ENCODE measurements around the gene C2CD2L. TPM values are rescaled to one million over a fixed set of nuclear protein-coding genes. Genes with fewer than 3 reads are reported as not detected.

C2CD2L gene
- total and polyA plus RNA-seq, 3 donors from 2014 or later, result 7.8 to 12.3 (median 11.7) TPM

DNA sequence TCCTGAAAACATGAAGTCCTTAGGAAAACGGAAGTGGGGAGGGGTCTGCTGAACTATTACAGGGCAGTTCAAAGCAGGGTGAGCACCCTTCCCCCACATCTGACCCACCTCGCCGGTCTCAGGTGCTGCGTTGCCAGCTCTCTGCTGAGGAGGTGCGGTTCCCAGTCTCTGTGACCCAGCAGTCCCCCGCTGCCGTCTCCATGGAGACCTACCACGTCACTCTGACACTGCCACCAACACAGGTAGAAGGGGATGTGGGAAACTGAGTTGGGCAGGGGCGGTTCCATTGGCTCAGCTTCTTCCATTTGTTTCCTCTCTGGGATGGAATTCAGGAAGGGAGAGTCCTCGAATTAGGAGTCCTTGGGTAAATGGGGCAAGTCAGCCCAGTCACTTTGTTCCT lies 3.3 kb downstream of the C2CD2L start:
- Histone ChIP-seq H3K36me3 (ENCODE audit: low read depth, missing control alignments) (no peaks in the 10 kb centered on the region), H3K4me1 (peaks cover 12% of the 10 kb centered on the region), H3K27ac (no peak overlapping the region), H3K27me3 (no peaks in the 10 kb centered on the region), H3K9me3 (no peaks in the 10 kb centered on the region), H3K4me3 (no peak overlapping the region)
- intact Hi-C loops (cut with DNase I; ENCODE audit: low total_unique reads), result no loop called here
- no peak for DNase-seq
- WGBS, 2 donors, result 86 to 91% methylated on average over 10 of the region's 10 CpGs
- TF ChIP-seq POLR2A (IDR thresholded peaks at IDR 0.05), result no peak
- TF ChIP-seq, protein P1, sequence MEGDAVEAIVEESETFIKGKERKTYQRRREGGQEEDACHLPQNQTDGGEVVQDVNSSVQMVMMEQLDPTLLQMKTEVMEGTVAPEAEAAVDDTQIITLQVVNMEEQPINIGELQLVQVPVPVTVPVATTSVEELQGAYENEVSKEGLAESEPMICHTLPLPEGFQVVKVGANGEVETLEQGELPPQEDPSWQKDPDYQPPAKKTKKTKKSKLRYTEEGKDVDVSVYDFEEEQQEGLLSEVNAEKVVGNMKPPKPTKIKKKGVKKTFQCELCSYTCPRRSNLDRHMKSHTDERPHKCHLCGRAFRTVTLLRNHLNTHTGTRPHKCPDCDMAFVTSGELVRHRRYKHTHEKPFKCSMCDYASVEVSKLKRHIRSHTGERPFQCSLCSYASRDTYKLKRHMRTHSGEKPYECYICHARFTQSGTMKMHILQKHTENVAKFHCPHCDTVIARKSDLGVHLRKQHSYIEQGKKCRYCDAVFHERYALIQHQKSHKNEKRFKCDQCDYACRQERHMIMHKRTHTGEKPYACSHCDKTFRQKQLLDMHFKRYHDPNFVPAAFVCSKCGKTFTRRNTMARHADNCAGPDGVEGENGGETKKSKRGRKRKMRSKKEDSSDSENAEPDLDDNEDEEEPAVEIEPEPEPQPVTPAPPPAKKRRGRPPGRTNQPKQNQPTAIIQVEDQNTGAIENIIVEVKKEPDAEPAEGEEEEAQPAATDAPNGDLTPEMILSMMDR (IDR thresholded peaks at IDR 0.05), result no peak

DNA sequence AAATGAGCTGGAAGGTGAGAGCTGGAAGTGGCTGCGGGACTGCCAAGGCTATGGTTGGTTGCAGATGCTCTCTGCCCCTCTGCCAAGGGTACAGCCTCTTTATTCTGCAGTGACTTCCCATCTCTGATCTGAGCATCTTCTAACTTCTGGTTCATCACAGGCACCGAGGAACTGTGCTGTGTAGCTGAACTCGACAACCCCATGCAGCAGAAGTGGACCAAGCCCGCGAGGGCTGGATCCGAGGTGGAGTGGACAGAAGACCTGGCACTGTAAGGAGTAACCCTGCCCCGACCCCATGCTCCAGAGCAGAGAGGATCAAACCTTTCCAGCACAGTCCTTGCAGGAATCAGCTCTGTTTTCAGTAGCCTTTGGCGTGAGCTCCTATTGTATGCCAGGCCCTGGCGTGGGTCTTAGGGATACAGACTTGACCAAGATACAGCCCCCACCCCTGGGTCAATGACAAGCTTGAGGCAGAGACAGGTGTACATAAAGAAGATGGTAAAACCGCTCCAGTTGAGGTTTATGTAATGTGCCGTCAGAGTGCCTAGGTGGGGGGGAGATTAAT lies 4.3 kb downstream of the C2CD2L start:
- H3K9me3 ChIP-seq, result no peaks in the 10 kb centered on the region
- H3K27ac ChIP-seq, result no peak overlapping the region
- intact Hi-C loops (cut with DNase I; ENCODE audit: low total_unique reads), result no loop called here
- no peak for DNase-seq
- 90 to 92% methylated on average over 10 to 11 of the region's 11 CpGs for WGBS, 2 donors
- TF ChIP-seq, protein P1 (IDR thresholded peaks at IDR 0.05), result no peak
- no peak for TF ChIP-seq POLR2A (IDR thresholded peaks at IDR 0.05)
- H3K36me3 ChIP-seq (ENCODE audit: low read depth, missing control alignments), result no peaks in the 10 kb centered on the region
- peaks cover 5% of the 10 kb centered on the region for H3K4me1 ChIP-seq
- no peaks in the 10 kb centered on the region for H3K27me3 ChIP-seq
- H3K4me3 ChIP-seq, result no peak overlapping the region

DNA sequence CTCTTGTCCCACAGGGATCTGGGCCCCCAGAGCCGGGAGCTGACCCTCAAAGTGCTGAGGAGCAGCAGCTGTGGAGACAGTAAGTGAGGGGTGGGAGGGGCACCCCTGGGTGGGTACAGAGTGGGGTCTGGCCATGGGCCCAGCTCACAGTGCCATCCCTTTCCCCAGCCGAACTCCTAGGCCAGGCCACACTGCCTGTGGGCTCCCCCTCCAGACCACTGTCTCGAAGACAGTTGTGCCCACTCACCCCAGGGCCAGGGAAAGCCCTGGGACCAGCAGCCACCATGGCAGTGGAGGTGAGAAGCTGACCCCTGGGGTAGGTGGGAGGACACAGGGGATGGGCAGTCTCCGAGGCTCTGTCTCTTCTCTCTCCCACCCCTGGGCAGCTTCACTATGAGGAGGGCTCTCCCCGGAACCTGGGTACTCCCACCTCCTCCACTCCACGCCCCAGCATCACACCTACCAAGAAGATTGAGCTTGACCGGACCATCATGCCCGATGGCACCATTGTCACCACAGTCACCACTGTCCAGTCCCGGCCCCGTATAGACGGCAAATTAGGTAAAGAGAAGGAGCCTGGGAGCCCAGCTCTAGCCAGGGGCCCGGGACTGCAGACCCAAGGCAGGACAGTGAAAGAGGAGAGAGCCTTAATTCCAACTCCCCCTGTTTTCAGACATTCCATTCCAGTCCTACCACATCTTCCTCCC lies 5.3 kb downstream of the C2CD2L start:
- H3K27ac ChIP-seq, result no peak overlapping the region
- no peak overlapping the region for H3K4me3 ChIP-seq
- intact Hi-C loops (cut with DNase I; ENCODE audit: low total_unique reads), result no loop called here
- no peak for TF ChIP-seq POLR2A (IDR thresholded peaks at IDR 0.05)
- TF ChIP-seq, protein P1 (IDR thresholded peaks at IDR 0.05), result no peak
- no peaks in the 10 kb centered on the region for H3K36me3 ChIP-seq (ENCODE audit: low read depth, missing control alignments)
- H3K4me1 ChIP-seq, result no peaks in the 10 kb centered on the region
- DNase-seq, result no peak
- 79 to 89% methylated on average over 9 to 12 of the region's 12 CpGs for WGBS, 2 donors
- no peaks in the 10 kb centered on the region for H3K9me3 ChIP-seq
- no peaks in the 10 kb centered on the region for H3K27me3 ChIP-seq

DNA sequence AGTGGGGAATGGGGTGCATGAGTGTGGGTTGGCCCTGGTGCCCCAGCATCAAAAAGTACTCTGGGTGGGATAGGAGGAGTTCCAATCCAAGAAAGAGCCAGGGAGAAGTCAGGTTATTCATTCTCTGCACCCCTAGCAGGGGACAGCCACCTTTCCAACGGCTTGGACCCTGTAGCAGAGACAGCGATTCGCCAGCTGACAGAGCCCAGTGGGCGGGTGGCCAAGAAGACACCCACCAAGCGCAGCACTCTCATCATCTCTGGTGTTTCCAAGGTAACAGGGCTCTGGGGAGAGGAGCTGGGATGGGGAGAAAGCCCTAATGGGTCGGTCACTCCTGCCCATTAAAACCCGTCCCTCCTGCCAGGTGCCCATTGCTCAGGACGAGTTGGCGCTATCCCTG lies 6.6 kb downstream of the C2CD2L start:
- no peak for TF ChIP-seq POLR2A (IDR thresholded peaks at IDR 0.05)
- TF ChIP-seq, protein P1 (IDR thresholded peaks at IDR 0.05), result no peak
- intact Hi-C loops (cut with DNase I; ENCODE audit: low total_unique reads), result no loop called here
- Histone ChIP-seq H3K27me3 (no peaks in the 10 kb centered on the region), H3K4me1 (no peaks in the 10 kb centered on the region), H3K9me3 (no peaks in the 10 kb centered on the region), H3K27ac (no peak overlapping the region), H3K36me3 (ENCODE audit: low read depth, missing control alignments) (no peaks in the 10 kb centered on the region), H3K4me3 (no peak overlapping the region)
- DNase-seq, result no peak
- 95 to 97% methylated on average over 5 to 9 of the region's 9 CpGs for WGBS, 2 donors

DNA sequence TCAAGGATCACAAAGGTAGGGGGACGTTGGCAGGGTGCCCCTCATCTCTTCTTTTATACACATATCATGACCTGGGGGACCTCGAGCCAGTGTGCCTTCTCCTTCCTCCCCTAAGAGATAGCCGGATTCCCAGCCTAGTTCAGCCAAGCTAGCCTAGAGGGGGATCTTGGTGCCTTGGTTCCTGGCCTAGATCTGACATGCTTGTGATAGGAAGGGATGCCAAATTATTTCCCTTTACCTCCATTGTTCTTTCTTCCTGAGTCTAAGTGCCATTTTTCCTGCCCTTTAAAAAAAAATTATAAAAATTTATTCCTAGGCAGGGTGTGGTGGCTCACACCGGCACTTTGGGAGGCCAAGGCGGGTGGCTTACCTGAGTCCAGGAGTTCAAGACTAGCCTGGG lies 7.2 kb downstream of the C2CD2L start:
- Histone ChIP-seq H3K4me3 (no peak overlapping the region), H3K36me3 (ENCODE audit: low read depth, missing control alignments) (no peaks in the 10 kb centered on the region), H3K9me3 (no peaks in the 10 kb centered on the region), H3K4me1 (no peaks in the 10 kb centered on the region), H3K27ac (no peak overlapping the region), H3K27me3 (no peaks in the 10 kb centered on the region)
- WGBS, 2 donors, result 88 to 92% methylated on average over 5 of the region's 5 CpGs
- TF ChIP-seq, protein P1 (IDR thresholded peaks at IDR 0.05), result no peak
- TF ChIP-seq POLR2A (IDR thresholded peaks at IDR 0.05), result no peak
- intact Hi-C loops (cut with DNase I; ENCODE audit: low total_unique reads), result no loop called here
- no peak for DNase-seq
